Neural cell (in vitro differentiated cells): ENCODE results near the gene SH3PXD2A.

Experiments used
- CTCF ChIP-seq: fragments of 450-650 bp; IDR thresholded peaks from 2 replicates; pipeline ENCODE4 v1.5.1; 2014; ENCODE audit warnings: antibody characterized with exemption, mild to moderate bottlenecking, moderate library complexity; ENCODE audit not compliant: poor library complexity, severe bottlenecking
- EP300 ChIP-seq: fragments of 450-650 bp; conservative IDR thresholded peaks from 2 replicates; pipeline ENCODE4 v1.6.1; 2014; ENCODE audit warnings: antibody characterized with exemption, mild to moderate bottlenecking, moderate library complexity; ENCODE audit not compliant: poor library complexity, severe bottlenecking
- EZH2 ChIP-seq: fragments of 200-600, 300-800 bp; shearing (Covaris generic), sonication (generic); IDR thresholded peaks from 2 replicates; pipeline ENCODE4 v1.6.1; 2014; ENCODE audit warnings: antibody characterized with exemption, low read length, borderline replicate concordance, mild to moderate bottlenecking; ENCODE audit not compliant: insufficient read depth, poor library complexity, severe bottlenecking
- RAD21 ChIP-seq: fragments of 450-650 bp; conservative IDR thresholded peaks from 2 replicates; pipeline ENCODE4 v1.6.1; 2014; ENCODE audit warnings: antibody characterized with exemption, mild to moderate bottlenecking, moderate library complexity

- TF ChIP-seq RAD21 = no peak
- no peak for TF ChIP-seq EP300
- no peak for TF ChIP-seq CTCF
- no peak for TF ChIP-seq EZH2
Measured at GRCh38 chr10:103778358-103779139, 76.8 kb downstream of the SH3PXD2A start.
